ENCODE data around the gene SLC25A40.
"Not testable (repeated sequence)": the region's sequence is repeated elsewhere in the genome, so short reads cannot be mapped to it uniquely, and the experiment has no call there.

The SLC25A40 gene

GRCh38 chr7:87831097-87831496, 45.1 kb downstream of the SLC25A40 start:
- Histone ChIP-seq H3K27ac (ENCODE audit: low read depth, low read length) (no peak overlapping the region), H3K27me3 (ENCODE audit: control insufficient read depth, low read length) (no peaks in the 10 kb centered on the region), H3K9me2 (replicated peaks; ENCODE audit: control insufficient read depth, low read length) (no peaks in the 10 kb centered on the region), H3F3A (ENCODE audit: control insufficient read depth, insufficient read depth) (0 out of 2 replicates have a peak, but pooled peaks cover 3% of the 10 kb centered on the region), H3K79me2 (ENCODE audit: control insufficient read depth, low read length) (no peaks in the 10 kb centered on the region), H3K4me1 (ENCODE audit: control insufficient read depth, low read length) (no peaks in the 10 kb centered on the region), H3K9me3 (ENCODE audit: control insufficient read depth, insufficient read depth, low read length) (peaks cover 7% of the 10 kb centered on the region; the same call in 1 of the 2 replicates), H3K4me2 (ENCODE audit: low read length) (no peak overlapping the region), H4K20me1 (ENCODE audit: control insufficient read depth, insufficient read depth, low read depth, low read length) (no peaks in the 10 kb centered on the region), H3K36me3 (ENCODE audit: control insufficient read depth, low read length) (peaks cover 20% of the 10 kb centered on the region), H3K4me3 (ENCODE audit: low read length) (no peak overlapping the region)
- TF ChIP-seq EZH2phosphoT487 (IDR thresholded peaks at IDR 0.05; ENCODE audit: borderline replicate concordance, low read length) (no peak), CTCF (IDR thresholded peaks at IDR 0.05; ENCODE audit: low read depth, low read length, poor library complexity, severe bottlenecking) (no peak)

GRCh38 chr7:87828383-87828782, 47.8 kb downstream of the SLC25A40 start:
- peaks cover 12% of the 10 kb centered on the region; the same call in 1 of the 2 replicates for H3K36me3 ChIP-seq (ENCODE audit: control insufficient read depth, low read length)
- not testable (repeated sequence) for H3K4me3 ChIP-seq (ENCODE audit: low read length)

GRCh38 chr7:87825369-87825768, 50.8 kb downstream of the SLC25A40 start:
- not testable (repeated sequence) for H3K36me3 ChIP-seq (ENCODE audit: control insufficient read depth, low read length); H3F3A ChIP-seq (ENCODE audit: control insufficient read depth, insufficient read depth); H3K4me2 ChIP-seq (ENCODE audit: low read length); H3K27me3 ChIP-seq (ENCODE audit: control insufficient read depth, low read length); H3K79me2 ChIP-seq (ENCODE audit: control insufficient read depth, low read length); H4K20me1 ChIP-seq (ENCODE audit: control insufficient read depth, insufficient read depth, low read depth, low read length); H3K4me1 ChIP-seq (ENCODE audit: control insufficient read depth, low read length); H3K4me3 ChIP-seq (ENCODE audit: low read length); H3K9me2 ChIP-seq (replicated peaks; ENCODE audit: control insufficient read depth, low read length); H3K27ac ChIP-seq (ENCODE audit: low read depth, low read length)
- peaks cover 23% of the 10 kb centered on the region; the same call in 1 of the 2 replicates for H3K9me3 ChIP-seq (ENCODE audit: control insufficient read depth, insufficient read depth, low read length)

More at GRCh38 chr7:87828383-87828782, 47.8 kb downstream of the SLC25A40 start:
- H3K27me3 ChIP-seq (ENCODE audit: control insufficient read depth, low read length); H3K4me2 ChIP-seq (ENCODE audit: low read length); H3F3A ChIP-seq (ENCODE audit: control insufficient read depth, insufficient read depth); H3K4me1 ChIP-seq (ENCODE audit: control insufficient read depth, low read length); H3K9me2 ChIP-seq (replicated peaks; ENCODE audit: control insufficient read depth, low read length); H3K79me2 ChIP-seq (ENCODE audit: control insufficient read depth, low read length); H4K20me1 ChIP-seq (ENCODE audit: control insufficient read depth, insufficient read depth, low read depth, low read length); H3K27ac ChIP-seq (ENCODE audit: low read depth, low read length): not testable (repeated sequence)
- peaks cover 23% of the 10 kb centered on the region; the same call in 1 of the 2 replicates for H3K9me3 ChIP-seq (ENCODE audit: control insufficient read depth, insufficient read depth, low read length)

- H3K79me2 ChIP-seq (ENCODE audit: control insufficient read depth, low read length); H3K4me2 ChIP-seq (ENCODE audit: low read length); H3K27ac ChIP-seq (ENCODE audit: low read depth, low read length); H3K4me1 ChIP-seq (ENCODE audit: control insufficient read depth, low read length); H3K36me3 ChIP-seq (ENCODE audit: control insufficient read depth, low read length); H4K20me1 ChIP-seq (ENCODE audit: control insufficient read depth, insufficient read depth, low read depth, low read length); H3K27me3 ChIP-seq (ENCODE audit: control insufficient read depth, low read length); H3K4me3 ChIP-seq (ENCODE audit: low read length); H3K9me2 ChIP-seq (replicated peaks; ENCODE audit: control insufficient read depth, low read length); H3F3A ChIP-seq (ENCODE audit: control insufficient read depth, insufficient read depth): not testable (repeated sequence)
- H3K9me3 ChIP-seq (ENCODE audit: control insufficient read depth, insufficient read depth, low read length), result peaks cover 23% of the 10 kb centered on the region; the same call in 1 of the 2 replicates
Observed at GRCh38 chr7:87822056-87822455, 54.1 kb downstream of the SLC25A40 start.

GRCh38 chr7:87818336-87818735, 57.8 kb downstream of the SLC25A40 start:
- Histone ChIP-seq H3K4me3 (ENCODE audit: low read length) (no peak overlapping the region), H3K36me3 (ENCODE audit: control insufficient read depth, low read length) (no peaks in the 10 kb centered on the region), H3K9me2 (replicated peaks; ENCODE audit: control insufficient read depth, low read length) (no peaks in the 10 kb centered on the region), H3K4me1 (ENCODE audit: control insufficient read depth, low read length) (0 out of 2 replicates have a peak, but pooled peaks cover 2% of the 10 kb centered on the region), H3F3A (ENCODE audit: control insufficient read depth, insufficient read depth) (no peaks in the 10 kb centered on the region), H3K79me2 (ENCODE audit: control insufficient read depth, low read length) (no peaks in the 10 kb centered on the region), H4K20me1 (ENCODE audit: control insufficient read depth, insufficient read depth, low read depth, low read length) (no peaks in the 10 kb centered on the region), H3K9me3 (ENCODE audit: control insufficient read depth, insufficient read depth, low read length) (no peaks in the 10 kb centered on the region), H3K27me3 (ENCODE audit: control insufficient read depth, low read length) (no peaks in the 10 kb centered on the region), H3K27ac (ENCODE audit: low read depth, low read length) (no peak overlapping the region), H3K4me2 (ENCODE audit: low read length) (no peak overlapping the region)
- TF ChIP-seq EZH2phosphoT487 (IDR thresholded peaks at IDR 0.05; ENCODE audit: borderline replicate concordance, low read length) (no peak), CTCF (IDR thresholded peaks at IDR 0.05; ENCODE audit: low read depth, low read length, poor library complexity, severe bottlenecking) (no peak)
